ENCODE results near the gene TBC1D8.

GRCh38 chr2:101157272-101157671, 6.1 kb upstream of the TBC1D8 start:
- no peak for TF ChIP-seq POLR2A (IDR thresholded peaks at IDR 0.05)
- no peak for TF ChIP-seq CTCF (IDR thresholded peaks at IDR 0.05)

Data from body of pancreas (tissue), 4 donors.